Cerebellar cortex (tissue), 1 donor: ENCODE measurements around the gene HNRNPU.
A peak's percentile ranks its signal among the peaks of the same experiment; 100 is the strongest.
"Not testable (repeated sequence)": the region's sequence is repeated elsewhere in the genome, so short reads cannot be mapped to it uniquely, and the experiment has no call there.

Experiments
- DNase-seq: peaks from one replicate; pipeline ENCODE4 v3.0.0-alpha.2; 2015; ENCODE audit warnings: low spot score

The HNRNPU gene

GRCh38 chr1:244840219-244840794 lies 24.0 kb downstream of the HNRNPU start:
- DNase-seq: no peak

- DNase-seq: no peak
Observed at GRCh38 chr1:244839656-244840055, 24.7 kb downstream of the HNRNPU start.

GRCh38 chr1:244837597-244838258 lies 26.6 kb downstream of the HNRNPU start:
- peak; percentile 62 for DNase-seq

GRCh38 chr1:244836584-244836983 lies 27.8 kb downstream of the HNRNPU start:
- DNase-seq: no peak

- DNase-seq: peak; percentile 67
Observed at GRCh38 chr1:244836135-244836521, 28.2 kb downstream of the HNRNPU start.

GRCh38 chr1:244835276-244836134 lies 28.8 kb downstream of the HNRNPU start, which contains the start of gene COX20:
Gene COX20, plus strand, starts transcription at chr1:244835658. Its CDS starts 57 bp downstream, at chr1:244835715.
- DNase-seq: peak; percentile 91

GRCh38 chr1:244834543-244835275 lies 29.6 kb downstream of the HNRNPU start:
- peak; percentile 91 for DNase-seq

- peak; percentile 87 for DNase-seq
Observed at GRCh38 chr1:244833734-244834542, 30.4 kb downstream of the HNRNPU start.

- not testable (repeated sequence) for DNase-seq
Observed at GRCh38 chr1:244833260-244833659, 31.1 kb downstream of the HNRNPU start.

- no peak for DNase-seq
Observed at GRCh38 chr1:244830639-244831038, 33.7 kb downstream of the HNRNPU start.

- DNase-seq: no peak
Observed at GRCh38 chr1:244826712-244827111, 37.6 kb downstream of the HNRNPU start.

- DNase-seq: no peak
Observed at GRCh38 chr1:244822878-244823277, 41.5 kb downstream of the HNRNPU start.

GRCh38 chr1:244821134-244821533 lies 43.2 kb downstream of the HNRNPU start:
- no peak for DNase-seq

- no peak for DNase-seq
Observed at GRCh38 chr1:244820131-244820530, 44.2 kb downstream of the HNRNPU start.

- DNase-seq: no peak
Observed at GRCh38 chr1:244817415-244817894, 46.9 kb downstream of the HNRNPU start.

GRCh38 chr1:244815600-244816099 lies 48.7 kb downstream of the HNRNPU start:
- DNase-seq: no peak

GRCh38 chr1:244813327-244813726 lies 51.0 kb downstream of the HNRNPU start:
- no peak for DNase-seq

GRCh38 chr1:244810221-244810620 lies 54.1 kb downstream of the HNRNPU start:
- DNase-seq: no peak

GRCh38 chr1:244807138-244807537 lies 57.2 kb downstream of the HNRNPU start:
- DNase-seq: no peak

- DNase-seq: no peak
Observed at GRCh38 chr1:244804841-244805240, 59.5 kb downstream of the HNRNPU start.
